GM12891 (cell line): ENCODE results near the gene FGD2.

Source experiments
- POLR2A ChIP-seq: IDR thresholded peaks from 2 replicates; pipeline ENCODE4 v1.6.1; 2011; ENCODE audit warnings: low read depth, low read length, control low read depth
- POLR2AphosphoS5 ChIP-seq: IDR thresholded peaks from 2 replicates; pipeline ENCODE4 v1.6.1; 2011; ENCODE audit warnings: low read depth, low read length, control low read depth
- POU2F2 ChIP-seq: IDR thresholded peaks from 2 replicates; pipeline ENCODE4 v1.6.1; 2011; ENCODE audit warnings: low read depth, mild to moderate bottlenecking, control low read depth, low read length, moderate library complexity
- SPI1 ChIP-seq: IDR thresholded peaks from 2 replicates; pipeline ENCODE4 v1.6.1; 2011; ENCODE audit warnings: low read depth, low read length, control low read depth
- TAF1 ChIP-seq: IDR thresholded peaks from 2 replicates; pipeline ENCODE4 v1.6.1; 2011; ENCODE audit warnings: low read depth, low read length, control low read depth

GRCh38 chr6:37074053-37074827 is 68.8 kb downstream of the FGD2 start:
- TF ChIP-seq POLR2A (no peak), POLR2AphosphoS5 (no peak), SPI1 (no peak), TAF1 (no peak), POU2F2 (no peak)
